ENCODE data around the gene TPX2. TPM values are rescaled to one million over a fixed set of nuclear protein-coding genes. Genes with fewer than 3 reads are reported as not detected.

The TPX2 gene
- total and polyA plus RNA-seq, 2 of the 8 experiments (the other 6 are each of a cell fraction or from before 2014, with no cell fraction given) = 43.6 to 125 TPM

DNA sequence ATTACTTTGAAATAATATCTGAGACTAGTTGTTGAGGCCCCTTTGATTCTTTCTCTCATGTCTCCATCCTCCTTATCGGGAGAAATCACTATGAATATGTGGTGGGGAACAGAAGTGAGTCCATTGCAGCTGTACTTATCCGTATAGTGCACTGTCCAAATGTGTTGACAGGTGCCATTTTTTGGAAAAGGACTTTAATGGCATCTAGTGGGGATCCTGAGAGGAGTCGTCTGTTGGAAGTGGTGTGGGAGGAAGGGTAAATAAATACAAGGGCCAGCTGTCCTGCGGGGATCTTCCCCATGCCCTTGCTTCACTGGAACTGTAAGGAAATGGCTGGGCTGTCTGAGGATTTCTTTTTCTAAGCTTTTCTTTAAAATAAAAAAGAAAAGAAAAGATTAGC is 19.4 kb downstream of the TPX2 start:
- H2BK120ac ChIP-seq (replicated peaks; ENCODE audit: low read depth, low read length) = no peak overlapping the region
- peaks cover 0 to 51% of the 10 kb centered on the region in 2 experiments; a peak in 2 of 4 replicates for H3K79me2 ChIP-seq (ENCODE audit: control insufficient read depth in 1 of 2, insufficient read depth in 2 of 2, low read length in 2 of 2)
- H2BK12ac ChIP-seq (ENCODE audit: low read depth, low read length) = no peak overlapping the region
- H3K4ac ChIP-seq (replicated peaks; ENCODE audit: insufficient read length, low read depth, low read length) = no peak overlapping the region
- ChIA-PET CTCF (ENCODE audit: partially characterized antibody) (interaction anchor here (1.1 kb wide), 1 partner anchor 9 kb away, joined by 3 read pairs; no protein-coding TSS in a partner anchor), POLR2A (ENCODE audit: partially characterized antibody) (interaction anchor here (1.5 kb wide), 1 partner anchor 26 kb away, joined by 3 read pairs; no protein-coding TSS in a partner anchor)
- H3K4me3 ChIP-seq (ENCODE audit: extremely low read depth in 1 of 4, insufficient read depth in 2 of 4, low read depth in 3 of 4, low read length in 4 of 4) = no peak overlapping the region
- H3K27me3 ChIP-seq (replicated peaks in 1 of 4; ENCODE audit: control insufficient read depth in 3 of 4, extremely low read depth in 1 of 4, insufficient read depth in 3 of 4, low read length in 3 of 4) = no peaks in the 10 kb centered on the region
- H2BK5ac ChIP-seq (ENCODE audit: low read depth, low read length) = no peak overlapping the region
- no peak overlapping the region for H2AFZ ChIP-seq (ENCODE audit: low read length)
- H3K23ac ChIP-seq (ENCODE audit: insufficient read length) = no peak overlapping the region
- no peak overlapping the region for H2AK5ac ChIP-seq (ENCODE audit: low read depth, low read length)
- no peak overlapping the region for H3K27ac ChIP-seq (ENCODE audit: low read depth, low read length)
- peaks cover 18 to 36% (median 23%) of the 10 kb centered on the region in 4 experiments; a peak in 7 of 8 replicates for H3K36me3 ChIP-seq (ENCODE audit: control insufficient read depth in 2 of 4, insufficient read depth in 4 of 4, low read length in 3 of 4)
- no peak overlapping the region for H4K5ac ChIP-seq (ENCODE audit: insufficient read length, low read depth, low read length)
- H3K9ac ChIP-seq (replicated peaks in 1 of 4; ENCODE audit: extremely low read depth in 1 of 4, low read depth in 3 of 4, low read length in 3 of 4) = no peak overlapping the region
- no peak overlapping the region for H2BK15ac ChIP-seq (ENCODE audit: low read length)
- H2BK20ac ChIP-seq (ENCODE audit: low read length) = no peak overlapping the region
- H3K4me1 ChIP-seq (replicated peaks in 1 of 4; ENCODE audit: control insufficient read depth in 3 of 4, insufficient read depth in 4 of 4, low read length in 3 of 4) = no peaks in the 10 kb centered on the region
- 91% methylated on average over 4 of the region's 4 CpGs; no CpG with 5 or more reads in 1 of the 2 experiments for WGBS, 2 experiments (ENCODE audit: extremely low coverage in 1 of 2, insufficient coverage in 1 of 2, insufficient read length in 1 of 2, insufficient replicate concordance in 2 of 2, low coverage in 1 of 2, low lambda C conversion rate in 2 of 2, missing lambda C conversion rate in 1 of 2)
- H3K56ac ChIP-seq (replicated peaks; ENCODE audit: insufficient read length, low read depth, low read length) = no peak overlapping the region
- H3K23me2 ChIP-seq (ENCODE audit: low read depth, low read length) = no peaks in the 10 kb centered on the region
- H4K20me1 ChIP-seq (replicated peaks in 1 of 2; ENCODE audit: control insufficient read depth in 1 of 2, insufficient read depth in 2 of 2, low read length in 2 of 2) = peaks cover 0 to 6% of the 10 kb centered on the region in 2 experiments
- 0 out of 2 replicates have a peak, but pooled peaks cover 3% of the 10 kb centered on the region for H3K79me1 ChIP-seq (ENCODE audit: low read depth, low read length)
- no peak overlapping the region for H3K14ac ChIP-seq (ENCODE audit: insufficient read length)
- H4K91ac ChIP-seq (replicated peaks; ENCODE audit: insufficient read length, low read length) = no peak overlapping the region
- no peak overlapping the region for H3K4me2 ChIP-seq (ENCODE audit: insufficient read depth in 1 of 2, low read depth in 2 of 2, low read length in 2 of 2)
- FAIRE-seq (no peak), DNase-seq (ENCODE audit: low read depth in 1 of 2, low spot score in 2 of 2) (no peak)
- no peak overlapping the region for H4K8ac ChIP-seq (ENCODE audit: extremely low read depth, insufficient read depth, low read length)
- H3K18ac ChIP-seq (ENCODE audit: extremely low read depth, low read length) = no peak overlapping the region
- H3K9me3 ChIP-seq (ENCODE audit: insufficient read depth in 2 of 2, low read depth in 1 of 2, low read length in 1 of 2) = no peaks in the 10 kb centered on the region
- no peak for TF ChIP-seq MAFK (IDR thresholded peaks at IDR 0.05; ENCODE audit: low read depth, low read length)
- TF ChIP-seq, protein P1, sequence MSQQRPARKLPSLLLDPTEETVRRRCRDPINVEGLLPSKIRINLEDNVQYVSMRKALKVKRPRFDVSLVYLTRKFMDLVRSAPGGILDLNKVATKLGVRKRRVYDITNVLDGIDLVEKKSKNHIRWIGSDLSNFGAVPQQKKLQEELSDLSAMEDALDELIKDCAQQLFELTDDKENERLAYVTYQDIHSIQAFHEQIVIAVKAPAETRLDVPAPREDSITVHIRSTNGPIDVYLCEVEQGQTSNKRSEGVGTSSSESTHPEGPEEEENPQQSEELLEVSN (IDR thresholded peaks at IDR 0.05) = no peak
- TF ChIP-seq ASH2L (IDR thresholded peaks at IDR 0.05; ENCODE audit: low read length) = no peak
- no peak for TF ChIP-seq NRF1 (IDR thresholded peaks at IDR 0.05; ENCODE audit: low read depth, low read length)
- TF ChIP-seq CBX8 (IDR thresholded peaks at IDR 0.05; ENCODE audit: borderline replicate concordance, low read depth, low read length) = no peak
- TF ChIP-seq CEBPB (IDR thresholded peaks at IDR 0.05; ENCODE audit: low read depth, low read length) = no peak
- no peak for TF ChIP-seq CBX5 (IDR thresholded peaks at IDR 0.05; ENCODE audit: low read depth, low read length)
- TF ChIP-seq, protein P2, sequence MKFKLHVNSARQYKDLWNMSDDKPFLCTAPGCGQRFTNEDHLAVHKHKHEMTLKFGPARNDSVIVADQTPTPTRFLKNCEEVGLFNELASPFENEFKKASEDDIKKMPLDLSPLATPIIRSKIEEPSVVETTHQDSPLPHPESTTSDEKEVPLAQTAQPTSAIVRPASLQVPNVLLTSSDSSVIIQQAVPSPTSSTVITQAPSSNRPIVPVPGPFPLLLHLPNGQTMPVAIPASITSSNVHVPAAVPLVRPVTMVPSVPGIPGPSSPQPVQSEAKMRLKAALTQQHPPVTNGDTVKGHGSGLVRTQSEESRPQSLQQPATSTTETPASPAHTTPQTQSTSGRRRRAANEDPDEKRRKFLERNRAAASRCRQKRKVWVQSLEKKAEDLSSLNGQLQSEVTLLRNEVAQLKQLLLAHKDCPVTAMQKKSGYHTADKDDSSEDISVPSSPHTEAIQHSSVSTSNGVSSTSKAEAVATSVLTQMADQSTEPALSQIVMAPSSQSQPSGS (IDR thresholded peaks at IDR 0.05; ENCODE audit: low read length) = no peak
- TF ChIP-seq RNF2 (IDR thresholded peaks at IDR 0.05; ENCODE audit: borderline replicate concordance, low read depth, low read length, missing control alignments, poor library complexity, severe bottlenecking) = no peak
- no peak for TF ChIP-seq SP2 (IDR thresholded peaks at IDR 0.05; ENCODE audit: low read length)
- no peak for TF ChIP-seq BRCA1 (IDR thresholded peaks at IDR 0.05; ENCODE audit: low read depth, low read length)
- TF ChIP-seq CTBP2 (IDR thresholded peaks at IDR 0.05; ENCODE audit: borderline replicate concordance, insufficient read depth, insufficient read length, low read length) = no peak
